Measurements from ENCODE around the gene EFNA5.

EFNA5 gene

GRCh38 chr5:107542428-107542827, 128.3 kb downstream of the EFNA5 start:
- DNase-seq = peak; percentile 90

GRCh38 chr5:107541400-107541799, 129.3 kb downstream of the EFNA5 start:
- DNase-seq = no peak

- no peak for DNase-seq
These were observed 130.9 kb downstream of the EFNA5 start for GRCh38 chr5:107539726-107540330.

GRCh38 chr5:107538805-107539445, 131.8 kb downstream of the EFNA5 start:
- DNase-seq = no peak

- DNase-seq = peak; percentile 15
These were observed 132.4 kb downstream of the EFNA5 start for GRCh38 chr5:107538331-107538730.

- no peak for DNase-seq
These were observed 134.9 kb downstream of the EFNA5 start for GRCh38 chr5:107535849-107536248.

- no peak for DNase-seq
These were observed 136.5 kb downstream of the EFNA5 start for GRCh38 chr5:107533910-107534876.

- no peak for DNase-seq
These were observed 137.8 kb downstream of the EFNA5 start for GRCh38 chr5:107532916-107533315.

- no peak for DNase-seq
These were observed 138.4 kb downstream of the EFNA5 start for GRCh38 chr5:107532169-107532878.

GRCh38 chr5:107531308-107531707, 139.4 kb downstream of the EFNA5 start:
- DNase-seq = no peak

- DNase-seq = no peak
These were observed 141.1 kb downstream of the EFNA5 start for GRCh38 chr5:107529618-107530017.

GRCh38 chr5:107526270-107526937, 144.3 kb downstream of the EFNA5 start:
- DNase-seq = peak; percentile 28

GRCh38 chr5:107524111-107524510, 146.6 kb downstream of the EFNA5 start:
- DNase-seq = no peak

- DNase-seq = no peak
These were observed 147.6 kb downstream of the EFNA5 start for GRCh38 chr5:107523029-107523680.

- no peak for DNase-seq
These were observed 148.3 kb downstream of the EFNA5 start for GRCh38 chr5:107522456-107522855.

- DNase-seq = peak; percentile 13
These were observed 150.8 kb downstream of the EFNA5 start for GRCh38 chr5:107519900-107520354.

- DNase-seq = no peak
These were observed 152.1 kb downstream of the EFNA5 start for GRCh38 chr5:107518616-107519015.

GRCh38 chr5:107518190-107518589, 152.5 kb downstream of the EFNA5 start:
- DNase-seq = no peak

GRCh38 chr5:107517185-107518033, 153.3 kb downstream of the EFNA5 start:
- no peak for DNase-seq

- peak; percentile 37 for DNase-seq
These were observed 154.1 kb downstream of the EFNA5 start for GRCh38 chr5:107516452-107517184.
